Upper lobe of left lung (tissue), 4 donors: ENCODE data around the gene ENOSF1.

ENCODE experiments used
- POLR2A ChIP-seq, 4 donors: fragments of 450-650 bp; IDR thresholded peaks; one replicate each; pipeline ENCODE4 v1.5.1; 2016 to 2017; ENCODE audit warnings: antibody characterized with exemption in 4 of 4, mild to moderate bottlenecking in 2 of 4
- POLR2AphosphoS5 ChIP-seq, 2 donors: sonication (generic); formaldehyde crosslinking; IDR thresholded peaks; one replicate each; pipeline ENCODE4 v1.5.1; 2017; ENCODE audit warnings: antibody characterized with exemption in 2 of 2
- TF ChIP-seq, protein P1 (sequence below), 6 experiments: fragments of 450-650 bp in 4 of 6; fragments of 200-600 bp in 2 of 6; sonication (generic) in 2 of 6; IDR thresholded peaks; one replicate each; pipeline ENCODE4 v1.5.1; 2016 to 2019; ENCODE audit warnings: antibody characterized with exemption in 6 of 6

DNA sequence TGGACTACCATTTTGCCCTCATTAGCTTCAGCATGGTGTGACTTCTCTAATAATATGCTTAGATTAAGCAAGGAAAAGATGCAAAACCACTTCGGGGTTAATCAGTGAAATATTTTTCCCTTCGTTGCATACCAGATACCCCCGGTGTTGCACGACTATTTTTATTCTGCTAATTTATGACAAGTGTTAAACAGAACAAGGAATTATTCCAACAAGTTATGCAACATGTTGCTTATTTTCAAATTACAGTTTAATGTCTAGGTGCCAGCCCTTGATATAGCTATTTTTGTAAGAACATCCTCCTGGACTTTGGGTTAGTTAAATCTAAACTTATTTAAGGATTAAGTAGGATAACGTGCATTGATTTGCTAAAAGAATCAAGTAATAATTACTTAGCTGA lies 38.7 kb downstream of the ENOSF1 start:
- TF ChIP-seq, protein P1, sequence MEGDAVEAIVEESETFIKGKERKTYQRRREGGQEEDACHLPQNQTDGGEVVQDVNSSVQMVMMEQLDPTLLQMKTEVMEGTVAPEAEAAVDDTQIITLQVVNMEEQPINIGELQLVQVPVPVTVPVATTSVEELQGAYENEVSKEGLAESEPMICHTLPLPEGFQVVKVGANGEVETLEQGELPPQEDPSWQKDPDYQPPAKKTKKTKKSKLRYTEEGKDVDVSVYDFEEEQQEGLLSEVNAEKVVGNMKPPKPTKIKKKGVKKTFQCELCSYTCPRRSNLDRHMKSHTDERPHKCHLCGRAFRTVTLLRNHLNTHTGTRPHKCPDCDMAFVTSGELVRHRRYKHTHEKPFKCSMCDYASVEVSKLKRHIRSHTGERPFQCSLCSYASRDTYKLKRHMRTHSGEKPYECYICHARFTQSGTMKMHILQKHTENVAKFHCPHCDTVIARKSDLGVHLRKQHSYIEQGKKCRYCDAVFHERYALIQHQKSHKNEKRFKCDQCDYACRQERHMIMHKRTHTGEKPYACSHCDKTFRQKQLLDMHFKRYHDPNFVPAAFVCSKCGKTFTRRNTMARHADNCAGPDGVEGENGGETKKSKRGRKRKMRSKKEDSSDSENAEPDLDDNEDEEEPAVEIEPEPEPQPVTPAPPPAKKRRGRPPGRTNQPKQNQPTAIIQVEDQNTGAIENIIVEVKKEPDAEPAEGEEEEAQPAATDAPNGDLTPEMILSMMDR (IDR thresholded peaks at IDR 0.05) = no peak
- TF ChIP-seq POLR2AphosphoS5 (IDR thresholded peaks at IDR 0.05) (no peak), POLR2A (IDR thresholded peaks at IDR 0.05) (no peak)
